Measurements from ENCODE around the gene THSD7B.

Gene THSD7B

DNA sequence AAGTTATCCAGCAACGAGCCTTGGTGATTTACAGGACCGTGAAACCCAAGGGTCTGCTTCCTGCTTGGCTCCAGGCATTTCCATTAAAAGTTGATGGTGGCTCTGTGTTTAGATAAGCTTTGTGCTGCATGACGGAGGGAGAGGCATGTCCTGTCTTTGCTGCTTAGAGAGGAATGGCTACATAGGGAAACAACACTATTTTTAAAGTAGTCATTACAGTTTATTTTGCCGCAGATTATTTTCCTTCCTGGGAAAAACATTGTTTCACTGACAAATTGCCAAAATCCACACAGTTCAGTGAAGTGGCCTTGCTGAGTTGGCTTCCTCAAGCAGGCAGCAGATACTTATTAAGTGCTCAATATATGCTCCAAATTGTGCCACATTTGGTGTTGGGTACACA is 98.5 kb downstream of the THSD7B start:
- no peak for TF ChIP-seq ZNF274 (IDR thresholded peaks at IDR 0.05; ENCODE audit: low read depth, low read length)
- no peak overlapping the region for H3K4me3 ChIP-seq (ENCODE audit: low read length)

DNA sequence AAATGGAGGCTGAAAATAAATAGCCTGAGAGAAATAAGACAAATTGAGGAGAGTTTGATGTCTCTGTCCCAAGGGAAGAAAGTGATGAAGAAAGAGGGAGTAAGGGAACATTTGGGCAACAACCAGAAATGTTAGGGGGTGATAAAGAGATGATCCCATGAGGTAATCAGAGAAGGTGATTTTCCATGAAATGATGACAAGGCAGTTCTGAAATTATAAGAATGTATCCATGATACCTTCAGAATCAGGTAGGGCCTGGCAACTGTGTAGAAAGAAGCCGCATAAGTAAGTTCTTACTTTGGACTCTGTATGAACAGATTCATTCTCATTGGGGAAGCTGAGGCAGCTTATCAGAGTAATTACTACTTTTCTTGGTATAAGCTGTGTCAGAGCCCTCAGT is 106.1 kb downstream of the THSD7B start:
- TF ChIP-seq ZNF274 (IDR thresholded peaks at IDR 0.05; ENCODE audit: low read depth, low read length): no peak
- no peak overlapping the region for H3K4me3 ChIP-seq (ENCODE audit: low read length)

DNA sequence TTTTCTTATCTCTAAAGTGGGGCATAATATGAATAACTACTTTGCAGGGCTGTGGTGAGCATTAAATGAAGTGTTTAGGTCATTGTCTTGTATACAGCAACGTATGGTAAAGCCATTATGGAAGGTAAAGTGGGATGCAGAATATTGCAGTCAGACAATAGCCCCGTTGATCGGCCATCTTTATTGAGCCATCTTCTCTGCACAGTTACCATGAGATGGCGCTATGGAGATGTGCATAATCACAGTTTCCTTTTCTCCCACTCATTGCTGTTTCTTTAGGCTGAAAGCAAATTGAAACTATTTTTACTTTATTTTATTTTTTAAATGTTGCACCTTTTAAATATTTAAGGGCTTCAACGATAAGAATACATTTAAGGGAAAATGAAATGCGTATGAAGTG is 108.9 kb downstream of the THSD7B start:
- TF ChIP-seq ZNF274 (IDR thresholded peaks at IDR 0.05; ENCODE audit: low read depth, low read length): no peak

DNA sequence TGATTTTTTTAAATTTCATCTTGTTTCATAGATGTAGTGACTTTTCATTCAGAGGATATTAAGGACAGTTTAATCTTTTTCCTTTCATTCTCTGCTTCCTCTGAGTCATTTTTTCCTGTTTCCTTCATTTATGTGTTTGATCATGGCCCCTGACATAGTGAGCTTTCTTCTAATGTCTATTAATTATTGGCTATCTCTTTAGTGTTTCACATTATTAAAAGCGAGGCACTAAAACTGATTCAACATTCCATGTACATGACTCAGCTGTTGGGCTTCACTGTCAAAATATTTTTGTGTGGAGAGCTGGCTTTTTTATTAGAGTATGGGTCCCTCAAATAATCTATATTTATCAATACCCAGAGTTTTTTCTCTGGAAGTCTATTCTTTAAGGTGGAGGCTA is 125.8 kb downstream of the THSD7B start:
- H3K4me3 ChIP-seq (ENCODE audit: low read length): no peak overlapping the region
- no peak for TF ChIP-seq ZNF274 (IDR thresholded peaks at IDR 0.05; ENCODE audit: low read depth, low read length)

More for the DNA sequence above, 108.9 kb downstream of the THSD7B start:
- H3K4me3 ChIP-seq (ENCODE audit: low read length): no peak overlapping the region

DNA sequence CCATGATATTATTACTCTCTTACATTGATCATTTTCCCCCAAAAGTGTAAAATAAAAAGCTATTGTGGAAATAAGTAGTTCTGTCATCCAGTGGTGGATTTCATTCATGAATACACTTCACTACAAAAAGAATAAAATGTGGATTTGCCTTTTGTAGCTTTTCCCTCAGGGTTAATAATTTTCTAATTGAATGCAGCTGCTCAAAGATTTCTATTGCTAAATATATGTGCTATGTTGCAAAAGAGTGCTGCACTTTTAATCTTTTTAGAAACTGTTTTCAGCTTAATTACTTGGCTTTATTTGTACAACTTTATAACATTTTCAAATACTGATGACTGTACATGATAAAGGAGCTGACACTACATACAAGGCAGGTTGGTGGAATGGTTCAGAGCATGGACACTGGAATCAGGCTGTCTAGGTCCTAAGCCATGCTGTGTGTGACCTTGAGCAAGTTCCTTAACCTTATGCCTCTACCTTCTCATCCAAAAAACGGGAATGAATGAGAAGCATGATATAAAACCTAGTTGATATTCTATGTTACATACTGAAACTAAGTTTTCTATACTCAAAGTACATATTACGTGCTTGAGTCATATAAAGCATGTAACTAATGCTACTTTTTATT is 128.8 kb downstream of the THSD7B start:
- no peak overlapping the region for H3K4me3 ChIP-seq (ENCODE audit: low read length)
- TF ChIP-seq ZNF274 (IDR thresholded peaks at IDR 0.05; ENCODE audit: low read depth, low read length): no peak

DNA sequence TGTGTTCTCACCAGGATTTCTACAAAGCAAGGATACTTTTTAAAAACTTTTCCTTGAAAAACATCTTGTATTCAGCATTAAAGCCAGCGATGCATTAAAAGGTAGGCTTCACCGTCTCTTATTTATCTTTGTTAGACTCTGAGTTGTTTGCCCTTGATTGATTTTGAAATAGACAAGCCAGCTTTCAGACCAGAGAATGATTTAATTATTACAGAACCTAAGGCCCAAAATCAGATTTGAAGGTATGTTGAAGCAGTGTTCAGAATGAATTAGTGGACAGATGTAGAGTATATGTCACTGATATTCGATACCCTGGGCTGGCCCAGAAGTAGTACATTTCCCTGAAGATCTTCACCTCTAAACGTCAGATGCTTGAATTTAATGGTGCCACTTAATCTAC is 136.4 kb downstream of the THSD7B start:
- no peak overlapping the region for H3K4me3 ChIP-seq (ENCODE audit: low read length)

DNA sequence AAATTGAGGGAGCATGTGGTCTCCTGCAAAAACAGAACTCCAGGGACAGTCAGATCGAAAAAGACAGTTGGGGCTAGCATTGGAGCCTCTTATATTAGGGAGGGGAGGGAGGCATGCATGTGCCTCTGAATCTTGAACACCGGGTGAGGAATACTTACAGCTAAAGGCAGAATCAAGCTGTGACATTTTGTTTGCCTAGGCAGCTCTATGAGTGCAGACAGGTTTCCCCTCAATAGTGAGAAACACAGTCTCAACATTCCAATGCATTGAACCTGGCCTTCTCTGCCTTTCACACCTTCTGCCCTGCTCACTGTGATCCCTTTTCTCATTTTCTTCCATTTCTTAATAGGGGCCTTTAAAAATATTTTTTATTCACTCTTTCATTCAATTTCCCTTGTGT is 140.4 kb downstream of the THSD7B start:
- no peak overlapping the region for H3K4me3 ChIP-seq (ENCODE audit: low read length)
- TF ChIP-seq ZNF274 (IDR thresholded peaks at IDR 0.05; ENCODE audit: low read depth, low read length): no peak

More for the DNA sequence above, 136.4 kb downstream of the THSD7B start:
- TF ChIP-seq ZNF274 (IDR thresholded peaks at IDR 0.05; ENCODE audit: low read depth, low read length): no peak

DNA sequence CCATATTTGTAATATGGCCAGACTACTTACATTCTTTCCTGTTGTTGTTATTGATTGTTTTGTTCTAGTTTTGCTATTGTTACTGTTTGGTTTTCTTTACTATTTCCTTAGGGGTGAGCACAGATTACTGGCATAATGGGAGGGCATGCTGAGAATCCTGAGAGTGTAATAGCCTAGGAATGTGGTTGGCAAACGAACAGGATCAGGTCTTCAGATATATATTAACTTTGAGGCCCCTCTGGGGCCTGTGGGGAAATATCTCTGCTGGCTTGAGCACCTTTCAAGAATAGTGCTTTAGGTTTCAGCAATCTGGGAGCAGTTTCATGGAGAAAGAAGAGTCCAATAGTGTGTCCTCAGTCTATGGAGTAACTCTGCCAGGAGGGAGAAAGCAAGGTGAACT is 144.4 kb downstream of the THSD7B start:
- no peak for TF ChIP-seq ZNF274 (IDR thresholded peaks at IDR 0.05; ENCODE audit: low read depth, low read length)
- H3K4me3 ChIP-seq (ENCODE audit: low read length): no peak overlapping the region

DNA sequence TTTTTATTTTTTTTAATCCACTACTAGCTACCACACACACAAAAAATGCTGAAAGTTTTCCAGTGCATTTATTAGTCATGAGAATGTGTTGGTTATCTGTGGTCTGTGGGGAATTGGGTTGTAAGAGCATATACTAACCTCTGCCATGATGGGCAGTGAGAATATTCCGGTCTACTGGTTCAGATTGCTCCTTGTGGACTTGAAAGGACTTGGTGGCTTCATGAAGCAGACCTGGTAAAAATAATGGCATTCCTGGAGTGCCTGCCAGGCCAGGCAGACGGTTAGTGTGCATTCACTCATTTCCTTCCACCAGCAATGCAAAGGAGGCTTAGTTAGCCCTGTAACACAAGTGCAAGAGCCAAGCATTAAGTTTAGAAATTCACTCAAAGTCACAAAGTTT is 150.8 kb downstream of the THSD7B start:
- TF ChIP-seq ZNF274 (IDR thresholded peaks at IDR 0.05; ENCODE audit: low read depth, low read length): no peak

DNA sequence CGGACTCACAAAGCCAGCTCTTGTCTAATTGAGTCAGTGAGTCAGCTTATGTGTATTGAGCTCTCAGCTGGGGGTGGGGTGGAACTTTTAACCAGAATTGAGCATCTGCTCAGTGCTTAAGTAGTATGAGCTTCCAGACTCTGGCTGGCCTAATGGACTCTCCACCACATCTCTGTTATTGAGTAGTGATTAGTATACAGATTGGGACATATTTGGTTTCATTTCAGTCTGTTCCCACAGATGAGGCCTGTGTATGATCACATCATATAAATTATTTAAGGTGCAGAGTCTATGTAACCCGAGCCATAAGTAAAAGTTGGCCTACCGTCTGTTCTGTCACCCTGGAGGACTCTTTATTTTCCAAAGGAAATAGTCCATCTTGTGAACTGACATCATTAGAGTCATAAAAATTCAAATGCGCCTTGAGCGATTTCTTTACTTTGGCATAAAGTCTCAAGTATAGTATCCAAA is 152.1 kb downstream of the THSD7B start:
- no peak for TF ChIP-seq ZNF274 (IDR thresholded peaks at IDR 0.05; ENCODE audit: low read depth, low read length)
- no peak overlapping the region for H3K4me3 ChIP-seq (ENCODE audit: low read length)

More for the DNA sequence above, 150.8 kb downstream of the THSD7B start:
- H3K4me3 ChIP-seq (ENCODE audit: low read length): no peak overlapping the region

DNA sequence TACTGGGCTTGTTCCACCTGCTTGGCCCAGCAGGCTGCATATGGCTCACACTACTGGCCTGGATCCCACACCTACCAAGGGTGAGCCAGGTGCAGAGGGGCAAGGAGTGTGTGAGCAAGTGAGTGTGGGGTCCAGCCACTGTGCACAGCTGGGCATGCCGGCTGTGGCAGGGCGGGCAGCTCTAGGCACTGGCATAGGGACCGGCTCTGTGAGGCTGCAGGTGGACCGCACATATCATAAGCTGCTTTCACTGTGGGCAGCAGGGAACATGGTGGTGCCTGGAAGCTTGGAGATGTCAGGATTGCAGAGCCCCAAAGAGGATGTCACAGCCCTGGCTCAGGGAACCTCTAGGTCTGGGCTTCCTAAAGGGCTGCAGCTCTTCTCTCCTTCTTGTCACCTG is 154.3 kb downstream of the THSD7B start:
- TF ChIP-seq ZNF274 (IDR thresholded peaks at IDR 0.05; ENCODE audit: low read depth, low read length): no peak

DNA sequence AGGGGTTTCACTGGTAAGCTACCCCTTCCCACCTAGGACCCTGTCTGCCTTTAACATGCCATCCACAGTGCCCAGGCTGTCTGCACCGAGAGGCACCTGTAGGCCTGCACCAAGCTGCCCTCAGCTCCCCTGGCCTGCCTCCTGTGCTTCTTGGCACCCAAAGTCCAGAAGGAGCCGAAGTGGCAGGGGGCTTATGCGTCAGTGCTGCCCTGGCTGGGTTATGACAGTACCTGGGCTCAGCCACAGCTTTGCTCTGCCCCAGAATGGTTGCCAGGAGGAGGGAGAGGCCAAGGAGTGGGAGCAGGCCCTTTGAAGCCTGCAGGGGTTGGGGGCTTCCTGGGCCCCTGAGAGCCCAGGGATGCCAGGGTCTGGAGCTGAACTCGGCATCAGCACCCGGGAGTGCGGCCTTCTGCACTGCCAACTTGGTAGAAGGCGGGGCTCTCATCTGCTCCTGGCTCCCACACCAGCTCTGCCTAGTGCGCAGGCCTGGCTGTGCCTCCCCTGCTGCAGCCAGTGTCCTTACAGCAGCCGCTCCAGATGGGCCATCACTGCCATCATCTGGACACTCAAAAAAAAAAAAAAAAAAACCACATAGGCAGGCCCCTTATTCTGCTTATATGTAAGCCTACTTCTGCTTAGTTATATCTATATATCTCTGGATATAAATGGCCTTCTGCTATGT is 155.4 kb downstream of the THSD7B start:
- TF ChIP-seq ZNF274 (IDR thresholded peaks at IDR 0.05; ENCODE audit: low read depth, low read length): no peak
- no peak overlapping the region for H3K4me3 ChIP-seq (ENCODE audit: low read length)

More for the DNA sequence above, 154.3 kb downstream of the THSD7B start:
- H3K4me3 ChIP-seq (ENCODE audit: low read length): no peak overlapping the region

DNA sequence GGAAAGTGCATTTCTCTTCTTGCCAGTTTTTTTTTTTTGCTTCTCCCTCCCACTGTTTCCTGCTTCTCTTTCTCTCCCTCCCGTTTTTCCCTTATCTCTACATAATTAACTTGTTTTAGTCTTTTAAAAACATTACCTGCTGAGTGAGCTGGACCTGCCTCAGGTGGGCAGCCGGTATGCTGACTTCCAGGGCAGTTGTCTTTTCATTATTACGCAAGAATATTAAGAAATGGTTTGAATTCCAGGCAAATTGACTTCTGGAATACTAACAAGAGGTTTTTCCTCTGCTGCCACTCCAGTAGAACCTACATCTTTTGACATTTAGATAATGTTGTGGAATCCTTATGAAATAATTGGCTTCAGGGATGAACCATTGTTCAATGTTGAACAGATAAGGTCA is 161.8 kb downstream of the THSD7B start:
- no peak overlapping the region for H3K4me3 ChIP-seq (ENCODE audit: low read length)
- no peak for TF ChIP-seq ZNF274 (IDR thresholded peaks at IDR 0.05; ENCODE audit: low read depth, low read length)

DNA sequence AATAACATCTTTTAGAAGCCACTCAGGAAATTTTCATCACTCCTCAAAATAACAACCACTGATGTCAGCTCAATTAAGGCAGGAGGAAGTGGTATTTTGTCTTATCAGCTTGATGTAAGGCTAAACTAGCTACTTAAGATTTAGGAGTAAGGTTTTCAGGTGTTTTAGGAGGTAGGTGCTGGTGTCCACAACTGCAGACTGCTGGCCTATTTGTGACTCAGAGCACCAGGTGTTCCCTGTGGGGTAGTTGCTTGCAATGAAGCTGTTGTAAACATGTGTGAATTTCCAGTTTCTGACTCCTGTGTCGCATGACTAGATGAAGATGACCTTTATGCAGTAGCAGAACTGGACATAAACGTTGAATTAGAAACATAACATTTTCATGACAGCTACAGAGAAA is 164.2 kb downstream of the THSD7B start:
- no peak overlapping the region for H3K4me3 ChIP-seq (ENCODE audit: low read length)
- no peak for TF ChIP-seq ZNF274 (IDR thresholded peaks at IDR 0.05; ENCODE audit: low read depth, low read length)

DNA sequence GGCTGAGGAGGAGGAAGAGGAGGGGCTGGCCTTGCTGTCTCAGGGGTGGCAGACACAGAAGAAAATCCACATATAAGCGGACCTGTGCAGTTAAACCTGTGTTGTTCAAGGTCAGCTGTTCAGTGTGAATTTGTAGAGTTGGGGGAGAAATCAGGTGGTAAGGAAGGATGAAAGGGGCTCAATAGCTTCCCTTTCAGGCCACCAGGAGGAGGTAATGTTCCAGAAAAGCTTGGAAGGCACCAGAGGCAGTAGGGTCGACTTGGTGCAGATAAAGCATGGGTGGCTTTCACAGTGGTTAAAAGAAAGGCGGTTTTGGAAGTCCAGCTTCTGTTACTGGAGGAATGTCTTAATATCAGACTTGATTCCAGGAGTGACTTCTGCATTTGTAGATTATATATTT is 167.4 kb downstream of the THSD7B start:
- H3K4me3 ChIP-seq (ENCODE audit: low read length): no peak overlapping the region
- TF ChIP-seq ZNF274 (IDR thresholded peaks at IDR 0.05; ENCODE audit: low read depth, low read length): no peak

Data from GM08714 (cell line).